Stimulated activated naive CD4-positive, alpha-beta T cell (primary cell): Measurements from ENCODE around the gene KCNIP4.

ENCODE experiments used
- DNase-seq, 6 experiments: peaks; one replicate each; lab custom pipeline; 2025; lab: John Stamatoyannopoulos, UW

The KCNIP4 gene

DNA sequence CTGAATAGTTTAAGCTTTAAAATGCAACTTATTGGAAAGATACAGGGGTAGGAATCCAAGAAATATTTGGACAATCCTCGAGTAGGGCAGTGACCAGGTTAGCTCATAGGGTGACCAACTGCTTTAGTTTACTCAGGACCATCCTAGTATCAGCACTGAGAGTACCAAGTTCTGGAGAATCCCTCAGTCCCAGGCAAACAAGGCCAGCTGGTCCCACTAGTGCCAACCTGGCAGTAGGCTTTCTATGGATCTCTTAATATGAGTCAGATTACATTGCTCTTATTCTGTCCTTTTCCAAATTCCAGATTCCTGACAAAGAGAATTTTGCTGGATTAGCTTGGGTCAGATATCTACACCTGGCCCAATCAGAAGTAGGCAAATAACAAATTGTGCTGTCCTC lies 493.7 kb downstream of the KCNIP4 start:
- no peak for DNase-seq

DNA sequence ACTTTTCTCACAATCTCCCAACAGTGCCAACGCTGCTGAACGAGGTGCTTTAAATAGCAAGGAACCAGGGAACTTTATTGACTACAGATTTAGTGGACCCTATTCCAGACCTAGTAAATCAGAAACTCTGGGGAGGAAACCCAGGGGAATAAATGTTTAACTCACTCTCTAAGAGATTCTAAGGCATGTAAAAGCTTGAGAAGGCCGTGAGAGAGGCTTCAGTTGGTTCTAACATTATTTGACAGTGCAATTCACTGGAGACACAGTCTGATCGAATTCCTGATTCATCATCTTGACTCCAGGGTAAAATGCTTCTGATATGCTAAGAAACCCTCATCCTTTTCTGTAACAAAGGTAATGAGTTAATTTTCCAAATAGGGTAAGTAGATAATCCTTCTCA lies 494.4 kb downstream of the KCNIP4 start:
- DNase-seq = no peak

DNA sequence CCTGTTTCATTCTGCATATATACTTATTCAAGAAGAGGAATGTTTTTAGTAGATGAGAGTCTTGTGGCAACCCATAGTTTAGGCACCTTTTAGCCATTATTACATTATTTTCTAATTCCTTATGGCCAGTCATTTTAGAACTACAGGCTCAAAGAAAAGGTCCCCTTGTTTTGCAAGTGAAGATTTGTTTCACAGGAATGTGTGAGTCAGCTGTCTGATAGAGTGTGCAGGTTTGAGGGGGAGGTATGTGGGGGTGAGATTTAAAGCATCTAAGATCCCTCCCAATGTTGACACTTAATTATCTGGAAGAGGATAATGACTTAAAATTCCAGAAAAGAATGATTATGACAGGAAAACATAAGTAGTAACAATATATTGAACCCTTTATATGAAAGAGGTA lies 495.6 kb downstream of the KCNIP4 start:
- no peak for DNase-seq

DNA sequence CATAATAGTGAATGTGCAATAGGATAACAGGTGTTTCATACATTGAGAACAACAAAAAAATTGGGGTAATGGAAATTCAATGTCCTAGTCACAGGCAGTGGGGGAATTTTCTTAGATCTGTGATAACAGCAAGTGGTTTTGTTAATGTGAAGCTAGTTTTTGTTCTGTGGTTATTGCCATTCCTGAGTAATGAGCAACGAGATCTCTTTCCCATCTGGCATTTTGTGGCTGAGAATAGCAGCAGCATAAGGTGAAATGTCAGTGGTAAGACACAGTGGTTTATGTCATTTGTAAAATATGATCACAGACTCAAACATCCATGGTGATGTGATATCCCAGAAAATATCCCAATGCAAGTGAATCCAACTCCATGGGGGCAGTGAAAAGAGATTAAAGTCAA lies 497.5 kb downstream of the KCNIP4 start:
- DNase-seq = no peak

DNA sequence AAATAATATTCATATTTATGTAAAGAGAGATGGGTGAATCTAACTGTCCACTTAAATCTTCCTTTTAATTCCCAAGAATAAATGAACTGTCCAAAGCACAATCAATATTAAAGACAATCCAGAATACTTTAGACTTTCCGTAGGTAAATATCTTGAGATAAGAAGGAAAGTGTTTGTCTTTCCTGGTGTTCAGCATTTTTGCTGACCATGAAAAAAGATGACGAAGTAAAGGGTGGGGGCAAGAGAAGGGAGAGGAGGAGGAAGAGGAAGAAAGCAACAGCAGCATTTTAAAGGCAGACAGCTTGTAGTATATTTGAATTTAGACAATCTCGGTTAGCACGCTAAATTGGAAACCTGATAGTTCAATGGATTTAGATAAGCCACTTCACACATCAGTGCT lies 498.2 kb downstream of the KCNIP4 start:
- no peak for DNase-seq

DNA sequence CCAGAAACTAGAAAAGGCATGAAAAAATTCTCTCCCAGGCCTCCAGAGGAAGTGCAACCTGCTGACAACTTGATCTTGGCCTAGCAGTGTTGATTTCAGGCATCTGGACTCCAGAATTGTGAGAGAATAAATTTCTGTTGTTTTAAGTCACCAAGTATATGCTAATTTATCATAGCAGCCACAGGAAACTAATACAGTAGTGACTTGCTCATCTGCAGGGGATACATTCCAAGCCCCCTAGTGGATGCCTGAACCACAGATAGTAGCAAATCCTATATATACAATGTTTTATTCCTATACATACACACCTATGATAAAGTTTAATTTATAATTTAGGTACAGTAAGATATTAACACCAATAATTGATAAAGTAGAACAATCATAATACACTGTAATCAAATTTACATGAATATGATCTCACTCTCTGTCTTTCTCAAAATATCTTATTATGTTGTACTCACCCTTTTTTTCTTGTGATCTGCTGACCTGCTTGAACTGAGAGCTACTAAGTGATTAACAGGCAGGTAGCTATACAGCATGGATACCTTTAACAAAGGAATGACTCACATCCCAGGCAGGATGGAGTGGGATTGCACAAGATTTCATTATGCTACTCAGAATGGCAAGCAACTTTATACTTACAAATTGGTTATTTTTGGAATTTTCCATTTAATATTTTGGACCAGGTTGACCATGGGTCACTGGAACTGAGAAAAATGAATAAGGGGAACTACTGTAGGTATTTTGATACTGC lies 501.1 kb downstream of the KCNIP4 start:
- DNase-seq = no peak

DNA sequence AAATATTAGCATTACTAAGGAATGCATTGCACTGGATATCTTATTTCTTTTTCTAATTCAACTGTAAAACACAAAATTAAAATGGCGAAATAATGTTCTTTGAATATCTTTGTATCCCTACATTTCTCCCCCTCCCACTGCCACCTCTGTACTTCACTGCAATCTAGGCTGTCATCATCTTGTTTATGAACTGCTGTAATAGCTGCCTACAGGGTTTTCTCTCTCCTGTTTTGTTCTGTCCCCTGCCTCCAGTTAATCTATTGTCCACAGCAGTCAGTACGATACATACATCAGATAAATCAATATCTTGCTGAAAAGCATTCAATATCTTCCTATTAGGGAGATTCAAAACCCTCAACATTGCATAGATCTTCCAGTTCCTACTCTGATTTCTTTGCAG lies 528.4 kb downstream of the KCNIP4 start:
- DNase-seq = no peak

DNA sequence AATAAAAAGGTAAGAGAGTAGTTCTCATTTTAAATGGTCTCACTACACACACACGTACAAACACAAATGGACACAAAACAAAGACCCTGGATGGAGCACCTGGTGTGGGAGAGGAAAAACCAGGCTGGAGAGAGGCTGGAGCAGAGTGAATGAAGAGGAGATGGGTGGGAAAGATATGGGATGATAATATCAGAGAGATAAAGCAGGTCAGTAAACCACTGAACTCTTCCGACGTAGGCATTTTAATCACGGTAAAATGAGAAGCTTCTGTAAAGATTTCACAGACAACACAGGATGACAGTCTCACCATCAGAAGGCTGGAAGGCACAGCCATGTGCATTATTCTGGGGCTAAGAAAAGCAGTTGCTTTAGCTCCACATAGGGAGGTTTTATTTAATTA lies 532.8 kb downstream of the KCNIP4 start:
- DNase-seq = no peak

DNA sequence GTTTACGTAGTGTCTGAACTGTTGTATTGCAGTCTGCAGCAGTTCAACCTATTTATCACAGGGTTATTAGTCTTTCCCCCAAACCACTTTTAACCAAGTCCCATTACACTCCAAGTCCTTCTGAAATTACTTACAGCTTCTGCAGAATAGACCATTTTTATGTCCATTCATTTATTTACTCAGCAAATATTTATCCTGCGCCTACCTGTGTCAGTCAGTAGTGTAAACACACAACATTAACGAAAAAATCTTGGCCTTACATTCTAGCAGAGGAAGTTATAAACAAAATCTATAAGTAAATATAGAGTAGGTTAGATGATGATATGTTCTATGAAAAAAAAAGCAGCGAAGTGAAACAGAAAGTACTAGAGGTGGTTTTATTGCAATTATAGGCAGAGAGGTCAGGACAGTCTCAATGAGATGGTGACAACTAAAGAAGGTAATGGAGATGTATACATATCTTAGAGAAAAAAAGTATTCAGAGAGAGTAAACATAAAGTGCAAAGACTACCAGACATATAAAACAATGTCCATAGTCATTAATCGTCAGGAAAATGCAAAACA lies 534.7 kb downstream of the KCNIP4 start:
- DNase-seq = no peak

DNA sequence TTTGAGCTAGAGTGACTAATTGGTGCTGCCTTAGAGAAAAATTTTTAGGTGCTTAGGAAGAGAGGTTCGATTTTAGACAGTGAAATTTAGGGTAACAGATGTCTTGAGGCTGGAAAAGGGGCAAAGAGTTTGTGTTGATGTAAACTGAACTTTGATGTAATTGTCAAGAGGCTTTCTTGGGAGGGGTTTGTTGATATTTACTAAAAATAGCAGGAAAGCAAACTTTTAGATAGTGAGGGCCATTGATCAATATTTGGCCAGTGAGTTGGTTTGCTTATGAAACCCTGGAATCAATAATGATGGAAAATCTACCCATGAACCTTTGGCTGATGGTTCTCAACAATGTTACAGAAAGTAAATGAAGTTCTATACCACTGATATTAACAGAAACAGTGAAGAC lies 537.5 kb downstream of the KCNIP4 start:
- DNase-seq = no peak

DNA sequence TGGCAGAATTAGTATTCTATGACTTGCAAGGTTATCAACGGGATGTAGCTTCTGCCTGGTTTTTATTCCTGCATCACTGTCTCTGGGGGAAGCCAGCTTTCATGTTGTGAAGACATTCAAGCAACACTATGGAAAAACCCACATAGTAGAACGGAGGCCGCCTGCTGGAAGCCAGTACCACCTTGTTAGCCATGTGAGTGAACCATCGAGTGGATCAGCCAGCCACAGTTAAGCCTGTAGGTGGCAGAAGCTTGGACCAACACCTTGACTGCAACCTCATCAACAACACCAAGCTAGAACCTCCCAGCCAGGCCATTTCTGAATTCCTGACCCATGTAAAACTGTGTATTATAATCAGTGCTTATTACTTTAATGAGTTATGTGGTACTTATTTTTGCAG lies 538.2 kb downstream of the KCNIP4 start:
- DNase-seq = no peak

DNA sequence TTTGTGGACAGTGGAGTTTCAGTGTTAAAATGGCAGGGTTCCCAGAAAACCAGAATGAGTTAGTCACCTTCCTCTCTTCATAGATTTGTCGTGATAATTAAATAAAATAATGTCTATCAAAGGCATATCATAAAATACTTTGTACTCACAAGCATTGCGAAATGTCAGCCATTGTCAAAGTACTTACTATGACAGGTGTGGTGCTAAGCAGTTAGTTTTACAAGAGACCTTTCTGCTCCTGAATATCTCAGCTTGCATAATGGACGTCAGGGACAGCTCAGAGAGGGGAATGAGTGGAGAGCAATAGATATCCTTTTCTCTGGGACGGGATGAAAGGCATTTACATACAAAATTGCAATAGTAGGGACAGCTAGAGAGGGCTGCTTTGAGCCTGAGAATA lies 560.9 kb downstream of the KCNIP4 start:
- no peak for DNase-seq

DNA sequence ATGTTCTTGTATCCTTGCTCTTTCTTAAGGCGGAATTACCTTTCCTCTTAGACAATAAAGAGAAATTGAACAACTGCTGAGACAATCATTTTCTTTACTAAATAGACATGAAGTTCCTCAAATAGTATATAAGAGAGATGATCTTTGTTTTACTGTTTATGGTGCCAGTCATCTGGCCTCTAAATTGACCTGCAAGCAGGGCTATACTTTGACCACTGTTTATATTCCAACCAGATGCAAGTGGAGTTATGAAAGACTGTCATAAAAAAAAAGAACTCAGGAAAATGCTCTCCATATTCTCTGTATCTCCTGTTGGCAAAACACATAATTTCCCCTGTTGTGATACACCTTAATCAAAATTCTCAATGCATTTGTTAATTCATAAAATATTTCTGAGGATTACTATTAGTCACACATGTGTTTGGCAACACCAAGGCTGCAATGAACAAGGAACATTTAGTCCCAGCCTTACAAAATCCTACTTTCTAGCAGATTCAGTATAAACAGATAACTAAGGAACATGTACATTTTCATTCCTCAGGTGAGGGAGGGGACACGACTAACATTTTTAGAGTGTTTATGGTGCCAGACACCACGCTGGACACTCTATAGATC lies 562.3 kb downstream of the KCNIP4 start:
- no peak for DNase-seq

DNA sequence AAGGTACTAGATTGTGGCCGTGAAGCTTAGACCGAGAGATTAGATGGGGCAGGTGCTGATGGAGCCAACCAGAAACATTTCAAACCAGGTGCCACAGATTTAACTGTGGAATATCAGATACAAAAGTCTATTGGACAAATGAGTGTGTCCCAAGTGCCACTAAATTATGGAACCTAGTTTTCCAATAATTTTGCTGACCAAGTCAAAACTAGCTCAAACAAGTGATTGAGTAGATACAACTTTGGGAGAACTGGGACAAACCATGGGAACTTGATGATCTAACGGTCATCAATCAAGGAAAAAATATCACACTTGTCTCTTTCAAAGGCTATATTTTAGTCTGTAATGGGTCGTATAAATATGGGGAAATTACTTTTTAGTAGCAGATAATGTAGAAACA lies 562.9 kb downstream of the KCNIP4 start:
- no peak for DNase-seq

DNA sequence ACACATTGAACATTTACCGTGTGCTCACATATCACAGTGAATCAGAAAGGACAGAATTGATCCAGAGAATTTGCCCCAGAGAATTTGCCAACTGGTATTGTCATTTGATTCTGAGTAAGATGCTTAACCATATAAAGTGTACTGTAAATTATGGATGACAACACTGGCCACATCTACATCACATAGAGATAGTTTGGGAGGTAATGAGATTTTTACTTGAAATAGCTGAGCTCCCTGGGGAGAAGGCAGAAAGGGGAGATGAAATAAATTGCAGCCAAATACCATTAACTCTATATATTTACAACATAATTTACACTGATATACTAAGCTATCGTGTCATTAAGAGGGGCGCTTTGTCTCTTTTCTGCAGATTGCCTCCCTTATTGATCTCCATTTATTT lies 564.0 kb downstream of the KCNIP4 start:
- no peak for DNase-seq

DNA sequence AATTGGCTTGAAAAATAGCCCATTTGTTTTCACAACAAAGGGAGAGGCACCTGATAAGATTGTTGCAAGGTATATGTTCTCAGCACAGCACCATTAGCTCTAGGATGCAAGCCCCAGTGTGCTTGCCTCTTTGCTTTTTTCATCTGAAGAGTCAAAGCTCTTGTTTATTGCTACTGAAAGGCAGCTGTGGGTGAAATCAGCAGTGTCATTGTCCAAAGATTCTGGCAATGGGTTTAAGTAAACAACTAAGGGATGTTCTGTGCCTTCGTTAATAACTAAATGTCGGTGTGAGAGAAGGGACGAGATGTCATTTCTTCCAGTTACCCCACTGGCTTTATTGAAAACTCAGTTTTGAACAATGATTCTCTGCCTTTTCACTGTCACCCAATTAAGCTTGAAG lies 567.7 kb downstream of the KCNIP4 start:
- no peak for DNase-seq

DNA sequence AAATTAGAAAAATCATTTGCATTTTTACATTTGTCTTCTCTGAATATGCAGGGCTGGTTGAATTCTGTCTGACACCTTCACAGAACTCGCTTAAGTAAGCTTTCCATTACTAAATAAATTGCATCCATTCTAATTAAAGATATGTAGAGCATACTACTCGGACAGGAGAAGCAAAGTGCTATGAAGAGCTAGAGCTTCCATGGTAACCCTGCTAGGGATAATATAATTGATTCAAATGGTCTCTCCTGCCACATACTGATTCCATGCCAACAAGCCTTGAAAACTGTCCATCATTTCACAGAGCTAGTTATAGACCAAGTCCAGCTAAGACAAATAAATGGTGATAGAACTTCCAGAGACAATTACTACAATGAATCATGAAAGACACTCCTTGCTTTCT lies 571.5 kb downstream of the KCNIP4 start:
- DNase-seq = no peak

DNA sequence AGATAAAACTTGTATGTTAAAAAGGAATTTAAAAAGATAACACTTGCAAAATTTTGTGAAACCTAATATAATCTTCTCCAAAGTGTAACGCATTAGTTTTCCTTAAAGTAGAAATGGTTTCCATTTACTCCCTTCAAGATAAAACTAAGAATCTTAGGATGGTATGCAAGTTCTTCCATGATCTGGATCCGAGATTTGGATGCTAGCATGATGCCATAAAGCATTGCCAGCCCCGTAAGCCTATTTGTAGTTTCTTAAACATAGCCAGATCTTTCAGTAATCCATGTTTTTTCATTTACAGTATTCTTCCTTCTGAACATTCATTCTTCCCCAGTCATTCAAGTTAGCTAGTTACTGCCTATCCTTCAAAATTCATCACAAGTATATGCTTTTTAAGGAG lies 572.4 kb downstream of the KCNIP4 start:
- DNase-seq = no peak

DNA sequence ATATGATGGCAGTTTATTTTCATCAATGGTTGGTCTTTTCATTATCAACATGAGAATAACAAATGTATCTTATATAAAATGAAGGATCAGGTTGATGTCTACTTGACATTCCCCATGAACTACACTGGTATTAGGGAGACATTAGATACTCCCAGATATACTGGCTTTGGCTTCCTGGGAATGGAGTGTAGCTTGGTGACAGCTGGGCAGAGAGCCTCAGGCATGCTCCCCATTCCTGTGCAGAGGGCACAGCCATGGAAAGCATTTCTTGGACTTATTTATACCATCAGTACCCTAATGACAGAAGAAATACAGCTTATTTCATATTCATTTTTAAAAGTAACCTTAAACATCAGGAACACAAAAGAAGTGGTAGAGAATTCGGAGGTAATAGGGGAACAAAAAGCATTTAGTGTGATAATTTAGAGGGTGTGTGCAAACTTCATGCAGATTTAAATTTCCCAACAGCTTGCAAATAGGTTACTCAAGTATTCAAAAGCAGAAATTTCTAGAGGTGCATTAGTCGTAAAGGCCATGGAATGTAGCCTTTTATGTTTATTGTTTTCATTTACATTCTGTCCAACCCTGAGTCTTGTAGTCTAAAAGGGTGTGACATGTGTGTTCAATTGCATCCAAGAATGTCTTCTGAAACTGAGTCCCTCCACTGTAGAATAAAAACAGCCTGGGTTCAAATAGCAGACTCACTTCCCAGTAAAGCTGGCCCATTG lies 573.8 kb downstream of the KCNIP4 start:
- DNase-seq = no peak

DNA sequence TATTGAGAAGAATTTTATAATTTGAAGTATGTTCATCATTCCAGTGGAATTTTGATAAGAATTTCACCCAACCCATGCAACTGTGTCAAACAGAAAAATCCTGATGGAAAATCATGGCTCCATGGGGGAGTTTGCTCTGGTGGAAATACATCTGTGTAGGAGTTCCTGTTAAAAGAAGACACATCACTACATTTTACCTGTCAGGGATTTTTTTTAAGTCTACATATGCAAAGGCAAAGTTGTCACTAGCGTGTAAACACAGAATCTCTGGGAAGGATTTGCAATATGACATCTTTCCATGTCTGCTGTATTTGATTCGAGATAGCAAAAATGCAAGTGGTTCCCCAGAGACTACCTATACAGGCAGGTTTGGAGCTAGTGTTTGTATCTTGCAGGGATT lies 581.0 kb downstream of the KCNIP4 start:
- no peak for DNase-seq

DNA sequence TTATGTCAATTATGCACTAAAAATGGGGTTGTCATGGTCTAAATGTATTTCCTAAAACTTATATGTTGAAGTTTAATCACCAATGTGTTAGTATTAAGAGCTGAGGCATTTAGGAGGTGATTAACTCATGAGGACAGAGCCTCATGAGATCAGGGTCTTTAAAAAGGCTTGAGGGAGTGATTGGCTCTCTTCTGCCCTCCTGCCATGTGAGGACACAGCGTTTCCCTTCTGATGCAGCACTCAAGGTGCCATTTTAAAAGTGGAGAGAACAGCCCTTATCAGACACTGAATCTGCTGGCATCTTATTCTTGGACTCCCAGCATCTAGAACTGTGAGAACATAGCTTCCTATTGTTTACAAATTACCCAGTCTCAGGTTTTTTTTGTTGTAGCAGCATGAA lies 581.7 kb downstream of the KCNIP4 start:
- no peak for DNase-seq

DNA sequence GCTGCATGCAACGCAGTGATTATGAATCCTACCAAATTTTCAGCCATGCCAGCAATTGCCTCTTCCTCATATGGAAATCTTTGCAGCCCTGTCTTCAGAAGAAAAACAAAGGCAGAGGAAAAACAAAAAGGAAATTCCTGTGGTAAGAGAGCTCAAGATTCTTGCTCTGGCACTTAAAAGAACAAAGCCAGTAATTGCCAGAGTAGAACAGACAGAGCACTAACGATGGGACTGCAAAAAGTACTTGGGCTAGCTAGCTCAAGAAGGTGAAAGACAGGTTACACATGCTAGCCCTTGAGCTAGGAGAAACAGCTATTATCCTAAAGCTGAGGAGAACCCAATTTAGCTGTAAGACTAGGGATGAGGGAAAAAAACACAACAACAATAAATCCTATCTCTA lies 582.3 kb downstream of the KCNIP4 start:
- no peak for DNase-seq

DNA sequence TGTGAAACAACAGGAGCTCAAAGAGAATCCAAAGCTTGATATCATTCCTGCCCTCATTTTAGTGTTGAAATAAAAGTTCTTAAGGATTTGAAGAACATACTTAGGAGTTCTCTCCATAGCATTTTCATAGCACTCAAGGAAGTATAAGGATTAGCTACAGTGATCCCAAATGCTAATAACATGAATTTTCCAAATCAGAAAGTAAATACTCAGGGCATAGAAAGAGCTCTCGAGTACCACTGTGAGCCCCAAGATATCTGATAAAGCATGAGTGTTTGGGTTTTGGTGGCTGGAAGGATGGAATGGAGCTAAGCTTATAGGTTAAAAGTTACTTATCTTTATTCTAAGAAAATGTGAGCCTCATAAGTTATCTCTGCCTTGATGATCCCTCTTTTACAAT lies 584.9 kb downstream of the KCNIP4 start:
- DNase-seq = no peak
